Loucy (cell line): ENCODE data around the gene OR1M1.

ENCODE experiments used
- H2AFZ ChIP-seq: fragments of 200-600 bp; sonication (generic); 2 replicates; pipeline ENCODE4 v1.6.0; 2016; ENCODE audit warnings: antibody characterized with exemption, mild to moderate bottlenecking, low read length, moderate library complexity
- H3F3A ChIP-seq: fragments of 200-600 bp; 2 replicates; pipeline ENCODE4 v1.6.0; 2016; ENCODE audit warnings: antibody characterized with exemption, low read depth, mild to moderate bottlenecking
- H3K27me3 ChIP-seq: fragments of 200-600 bp; sonication (generic); 2 replicates; pipeline ENCODE4 v1.6.1; 2014; ENCODE audit warnings: low read length, mild to moderate bottlenecking; ENCODE audit not compliant: insufficient read depth, poor library complexity, severe bottlenecking
- H3K36me3 ChIP-seq: fragments of 200-600 bp; sonication (generic); 2 replicates; pipeline ENCODE4 v1.6.1; 2016; ENCODE audit warnings: low read length; ENCODE audit not compliant: insufficient read depth
- H3K4me1 ChIP-seq: fragments of 200-600 bp; sonication (generic); 2 replicates; pipeline ENCODE4 v1.5.1; 2014; ENCODE audit warnings: low read length, mild to moderate bottlenecking; ENCODE audit not compliant: insufficient read depth, poor library complexity, severe bottlenecking
- H3K4me2 ChIP-seq: fragments of 200-600 bp; sonication (generic); 2 replicates; pipeline ENCODE4 v1.6.0; 2014; ENCODE audit warnings: antibody characterized with exemption, low read length, low read depth, mild to moderate bottlenecking; ENCODE audit not compliant: poor library complexity, severe bottlenecking
- H3K4me3 ChIP-seq: fragments of 200-600 bp; sonication (generic); 2 replicates; pipeline ENCODE4 v1.5.1; 2014; ENCODE audit warnings: low read length, mild to moderate bottlenecking, mixed read lengths; ENCODE audit not compliant: poor library complexity, severe bottlenecking
- H3K79me2 ChIP-seq: fragments of 200-600 bp; sonication (generic); 2 replicates; pipeline ENCODE4 v1.6.1; 2014; ENCODE audit warnings: low read length; ENCODE audit not compliant: insufficient read depth
- H3K9ac ChIP-seq: fragments of 200-600 bp; sonication (generic); 2 replicates; pipeline ENCODE4 v1.6.0; 2014; ENCODE audit warnings: mild to moderate bottlenecking, low read depth, low read length, moderate library complexity; ENCODE audit not compliant: poor library complexity, severe bottlenecking
- H3K9me2 ChIP-seq: fragments of 200-600 bp; sonication (generic); replicated peaks from 2 replicates; pipeline ENCODE4 v1.6.1; 2016; ENCODE audit warnings: low read depth, low read length, mixed read lengths
- H3K9me3 ChIP-seq: fragments of 200-600 bp; sonication (generic); 2 replicates; pipeline ENCODE4 v1.6.1; 2014; ENCODE audit warnings: mild to moderate bottlenecking, antibody characterized with exemption, low read length, low read depth; ENCODE audit not compliant: insufficient read depth
- H4K20me1 ChIP-seq: fragments of 200-600 bp; sonication (generic); 2 replicates; pipeline ENCODE4 v1.6.0; 2014; ENCODE audit warnings: antibody characterized with exemption, low read length, mild to moderate bottlenecking; ENCODE audit not compliant: insufficient read depth, poor library complexity, severe bottlenecking
- EZH2phosphoT487 ChIP-seq: fragments of 200-600 bp; IDR thresholded peaks from 2 replicates; pipeline ENCODE4 v1.6.1; 2018; ENCODE audit warnings: antibody characterized with exemption, mild to moderate bottlenecking, moderate library complexity, borderline replicate concordance
- TF ChIP-seq, protein P1 (sequence below): fragments of 200-600 bp; sonication (generic); conservative IDR thresholded peaks from 2 replicates; pipeline ENCODE4 v1.5.1; 2014; ENCODE audit warnings: mild to moderate bottlenecking, antibody characterized with exemption, low read length

Gene OR1M1

DNA sequence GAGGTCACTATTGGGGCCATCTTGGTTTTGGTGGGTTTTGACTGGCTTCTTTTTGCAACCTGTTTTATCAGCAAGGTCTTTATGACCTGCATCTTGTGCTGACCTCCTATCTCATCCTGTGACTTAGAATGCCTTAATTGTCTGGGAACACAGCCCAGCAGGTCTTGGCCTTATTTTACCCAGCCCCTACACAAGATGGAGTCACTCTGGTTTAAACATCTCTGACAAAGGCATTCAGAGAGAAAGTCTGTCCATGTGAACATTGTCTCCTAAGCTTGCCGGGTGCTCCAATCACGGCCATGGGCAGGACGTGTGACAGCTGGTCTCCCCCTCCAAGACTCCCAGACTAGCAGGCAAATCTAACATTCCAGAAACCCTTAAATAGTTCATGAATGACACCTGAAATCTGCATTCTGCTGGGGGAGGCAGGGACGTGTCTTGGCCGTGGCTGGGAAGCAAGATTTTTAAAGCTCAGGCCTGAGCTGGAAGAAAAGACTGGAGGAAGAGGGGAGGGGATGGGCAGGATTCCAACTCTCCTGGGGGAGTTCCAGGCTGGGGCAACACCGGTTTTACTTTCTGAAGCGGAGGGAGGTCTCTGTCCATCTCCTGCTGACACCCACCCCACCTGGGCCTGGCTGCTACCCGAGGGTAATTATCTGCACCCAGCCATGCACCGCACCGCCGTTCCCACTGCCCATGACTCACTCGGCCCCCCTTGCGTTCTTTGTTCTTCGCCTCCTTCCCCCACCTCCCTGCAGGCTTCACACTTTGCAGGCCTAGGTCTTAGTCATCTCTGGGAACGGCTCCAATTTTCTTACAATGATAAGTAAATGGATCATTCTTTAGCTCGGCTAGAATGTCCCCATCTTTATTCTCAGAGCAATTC lies 11.6 kb upstream of the OR1M1 start:
- Histone ChIP-seq H2AFZ (no peak overlapping the region), H3K27me3 (no peaks in the 10 kb centered on the region), H3K9me2 (no peaks in the 10 kb centered on the region), H3K9ac (no peak overlapping the region), H3K36me3 (no peaks in the 10 kb centered on the region), H3F3A (no peaks in the 10 kb centered on the region), H3K4me1 (no peaks in the 10 kb centered on the region), H4K20me1 (no peaks in the 10 kb centered on the region), H3K4me3 (no peak overlapping the region), H3K79me2 (no peaks in the 10 kb centered on the region), H3K4me2 (no peak overlapping the region), H3K9me3 (no peaks in the 10 kb centered on the region)
- no peak for TF ChIP-seq EZH2phosphoT487
- TF ChIP-seq, protein P1, sequence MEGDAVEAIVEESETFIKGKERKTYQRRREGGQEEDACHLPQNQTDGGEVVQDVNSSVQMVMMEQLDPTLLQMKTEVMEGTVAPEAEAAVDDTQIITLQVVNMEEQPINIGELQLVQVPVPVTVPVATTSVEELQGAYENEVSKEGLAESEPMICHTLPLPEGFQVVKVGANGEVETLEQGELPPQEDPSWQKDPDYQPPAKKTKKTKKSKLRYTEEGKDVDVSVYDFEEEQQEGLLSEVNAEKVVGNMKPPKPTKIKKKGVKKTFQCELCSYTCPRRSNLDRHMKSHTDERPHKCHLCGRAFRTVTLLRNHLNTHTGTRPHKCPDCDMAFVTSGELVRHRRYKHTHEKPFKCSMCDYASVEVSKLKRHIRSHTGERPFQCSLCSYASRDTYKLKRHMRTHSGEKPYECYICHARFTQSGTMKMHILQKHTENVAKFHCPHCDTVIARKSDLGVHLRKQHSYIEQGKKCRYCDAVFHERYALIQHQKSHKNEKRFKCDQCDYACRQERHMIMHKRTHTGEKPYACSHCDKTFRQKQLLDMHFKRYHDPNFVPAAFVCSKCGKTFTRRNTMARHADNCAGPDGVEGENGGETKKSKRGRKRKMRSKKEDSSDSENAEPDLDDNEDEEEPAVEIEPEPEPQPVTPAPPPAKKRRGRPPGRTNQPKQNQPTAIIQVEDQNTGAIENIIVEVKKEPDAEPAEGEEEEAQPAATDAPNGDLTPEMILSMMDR, result no peak

DNA sequence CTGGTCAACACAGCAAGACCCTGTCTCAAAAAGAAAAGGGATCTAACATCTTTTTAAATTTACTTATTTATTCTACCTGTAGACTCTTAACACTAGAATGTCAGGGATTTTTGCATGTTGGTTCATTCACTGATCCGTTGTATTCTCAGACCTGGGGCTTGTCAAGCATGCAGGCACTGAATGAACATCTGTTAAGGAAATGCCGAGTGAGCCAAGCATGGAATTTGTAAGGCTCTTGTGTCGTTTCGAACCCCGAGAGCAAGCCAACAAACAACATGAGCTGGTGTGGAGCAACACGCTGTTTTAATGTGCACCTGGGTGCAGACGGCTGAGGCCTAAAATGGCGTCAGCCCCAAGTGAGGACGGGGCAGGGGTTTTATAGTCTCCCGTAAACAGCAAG lies 10.0 kb upstream of the OR1M1 start:
- Histone ChIP-seq H3K9me3 (no peaks in the 10 kb centered on the region), H3K4me1 (no peaks in the 10 kb centered on the region), H2AFZ (no peak overlapping the region), H3K9me2 (no peaks in the 10 kb centered on the region), H3K79me2 (no peaks in the 10 kb centered on the region), H3K27me3 (no peaks in the 10 kb centered on the region), H3F3A (no peaks in the 10 kb centered on the region), H3K4me2 (no peak overlapping the region), H3K4me3 (no peak overlapping the region), H4K20me1 (no peaks in the 10 kb centered on the region), H3K9ac (no peak overlapping the region), H3K36me3 (no peaks in the 10 kb centered on the region)
- TF ChIP-seq, protein P1, result no peak
- no peak for TF ChIP-seq EZH2phosphoT487

DNA sequence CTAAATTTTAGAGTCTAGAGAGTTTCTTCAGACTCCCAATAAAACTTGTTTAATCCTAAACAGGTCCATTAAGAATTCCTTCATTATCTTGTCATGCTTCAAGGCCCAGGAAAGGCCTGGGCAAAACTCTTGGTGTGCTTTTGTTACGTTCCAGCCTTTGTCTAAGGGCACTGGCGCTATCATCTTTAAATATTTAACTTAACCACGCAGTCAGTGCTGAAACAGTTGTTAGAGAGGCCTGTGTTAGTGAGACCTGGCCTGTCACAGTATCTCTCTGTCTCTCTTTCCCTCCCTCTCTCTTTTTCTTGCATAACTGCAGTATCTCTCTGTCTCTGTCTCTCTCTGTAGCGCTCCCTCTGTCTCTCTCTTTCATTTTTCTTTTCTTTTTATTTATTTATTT lies 8.2 kb upstream of the OR1M1 start:
- no peak for TF ChIP-seq EZH2phosphoT487
- TF ChIP-seq, protein P1, result no peak

More for the DNA sequence above, 8.2 kb upstream of the OR1M1 start:
- Histone ChIP-seq H3K4me2 (no peak overlapping the region), H2AFZ (no peak overlapping the region), H3K27me3 (no peaks in the 10 kb centered on the region), H3K79me2 (no peaks in the 10 kb centered on the region), H3K9me2 (no peaks in the 10 kb centered on the region), H3K9me3 (no peaks in the 10 kb centered on the region), H3K4me3 (no peak overlapping the region), H3K9ac (no peak overlapping the region), H3F3A (no peaks in the 10 kb centered on the region), H3K36me3 (no peaks in the 10 kb centered on the region), H4K20me1 (no peaks in the 10 kb centered on the region), H3K4me1 (no peaks in the 10 kb centered on the region)
